ENCODE results near the gene MT1H. TPM values are rescaled to one million over a fixed set of nuclear protein-coding genes. Genes with fewer than 3 reads are reported as not detected.

The MT1H gene
- total and polyA plus RNA-seq, 9 of the 15 experiments (the other 6 are each of a cell fraction or from before 2014, with no cell fraction given), result 0.13 to 0.37 TPM; not detected in 7

GRCh38 chr16:56681939-56682702 is 12.5 kb downstream of the MT1H start, which contains the start of gene MT1X (continued):
- no peak for TF ChIP-seq NFXL1 (CRISPR knock-in tag; IDR thresholded peaks at IDR 0.05)
- TF ChIP-seq ZNF184 (CRISPR knock-in tag; IDR thresholded peaks at IDR 0.05), result no peak
- TF ChIP-seq TSHZ1 (CRISPR knock-in tag; IDR thresholded peaks at IDR 0.05), result no peak
- no peak for TF ChIP-seq ZNF449 (CRISPR knock-in tag; IDR thresholded peaks at IDR 0.05)
- TF ChIP-seq ERF (CRISPR knock-in tag; IDR thresholded peaks at IDR 0.05), result no peak
- no peak for TF ChIP-seq ZNF644 (tag; IDR thresholded peaks at IDR 0.05; ENCODE audit: low read depth)
- TF ChIP-seq KAT7 (CRISPR knock-in tag; IDR thresholded peaks at IDR 0.05; ENCODE audit: borderline replicate concordance), result no peak
- TF ChIP-seq STAT5A (IDR thresholded peaks at IDR 0.05; ENCODE audit: borderline replicate concordance, low read length), result no peak
- TF ChIP-seq ZNF436 (CRISPR knock-in tag; IDR thresholded peaks at IDR 0.05), result no peak
- peak; percentile 73 for TF ChIP-seq POLR2G (IDR thresholded peaks at IDR 0.05; ENCODE audit: low read depth, low read length)
- TF ChIP-seq, protein P1, sequence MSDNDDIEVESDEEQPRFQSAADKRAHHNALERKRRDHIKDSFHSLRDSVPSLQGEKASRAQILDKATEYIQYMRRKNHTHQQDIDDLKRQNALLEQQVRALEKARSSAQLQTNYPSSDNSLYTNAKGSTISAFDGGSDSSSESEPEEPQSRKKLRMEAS (CRISPR knock-in tag; IDR thresholded peaks at IDR 0.05), result no peak
- TF ChIP-seq CHD1 (IDR thresholded peaks at IDR 0.05; ENCODE audit: low read length), result no peak
- TF ChIP-seq, protein P2, sequence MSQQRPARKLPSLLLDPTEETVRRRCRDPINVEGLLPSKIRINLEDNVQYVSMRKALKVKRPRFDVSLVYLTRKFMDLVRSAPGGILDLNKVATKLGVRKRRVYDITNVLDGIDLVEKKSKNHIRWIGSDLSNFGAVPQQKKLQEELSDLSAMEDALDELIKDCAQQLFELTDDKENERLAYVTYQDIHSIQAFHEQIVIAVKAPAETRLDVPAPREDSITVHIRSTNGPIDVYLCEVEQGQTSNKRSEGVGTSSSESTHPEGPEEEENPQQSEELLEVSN (IDR thresholded peaks at IDR 0.05; ENCODE audit: borderline replicate concordance in 1 of 2, extremely low read depth in 1 of 2, insufficient read depth in 1 of 2, insufficient read length in 1 of 2, low read depth in 1 of 2, low read length in 1 of 2, poor library complexity in 1 of 2, severe bottlenecking in 1 of 2), result peak in 1 of 2 experiments; percentile 26

Data from K562 (cell line).